Type B pancreatic cell (in vitro differentiated cells): ENCODE data around the gene XNDC1N. TPM values are rescaled to one million over a fixed set of nuclear protein-coding genes. Genes with fewer than 3 reads are reported as not detected.
"Not testable (repeated sequence)": the region's sequence is repeated elsewhere in the genome, so short reads cannot be mapped to it uniquely, and the experiment has no call there.

Experiments used
- DNase-seq: peaks from one replicate; pipeline ENCODE4 v3.0.0; 2021; ENCODE audit warnings: mixed read lengths; ENCODE audit not compliant: unreplicated experiment; ENCODE audit errors: extremely low spot score
- H3K27ac Mint-ChIP-seq: 2 replicates; pipeline ENCODE4 v1.8.0; 2021; ENCODE audit warnings: mild to moderate bottlenecking, mixed read lengths
- H3K27me3 Mint-ChIP-seq: 2 replicates; pipeline ENCODE4 v1.8.0; 2021; ENCODE audit warnings: mixed read lengths
- H3K36me3 Mint-ChIP-seq: 2 replicates; pipeline ENCODE4 v1.8.0; 2021; ENCODE audit warnings: mixed read lengths
- H3K4me1 Mint-ChIP-seq: one replicate; pipeline ENCODE4 v1.8.0; 2021; ENCODE audit warnings: mixed read lengths; ENCODE audit not compliant: unreplicated experiment
- H3K4me3 Mint-ChIP-seq: 2 replicates; pipeline ENCODE4 v1.8.0; 2021; ENCODE audit warnings: mild to moderate bottlenecking, mixed read lengths
- H3K9me3 Mint-ChIP-seq: 2 replicates; pipeline ENCODE4 v1.8.0; 2021; ENCODE audit warnings: mixed read lengths
- CTCF ChIP-seq: fragments of 200-600 bp; sonication (generic); conservative IDR thresholded peaks from 2 replicates; pipeline ENCODE4 v1.5.0; 2021; ENCODE audit warnings: antibody characterized with exemption, mild to moderate bottlenecking
- total RNA-seq: library from RNA; stranded (reverse); gene quantifications from 2 replicates; pipeline ENCODE4 v1.2.1, GENCODE V29; 2021; ENCODE audit warnings: low replicate concordance

Gene XNDC1N
- total RNA-seq, 1 donor from 2014 or later = 15.6 TPM

DNA sequence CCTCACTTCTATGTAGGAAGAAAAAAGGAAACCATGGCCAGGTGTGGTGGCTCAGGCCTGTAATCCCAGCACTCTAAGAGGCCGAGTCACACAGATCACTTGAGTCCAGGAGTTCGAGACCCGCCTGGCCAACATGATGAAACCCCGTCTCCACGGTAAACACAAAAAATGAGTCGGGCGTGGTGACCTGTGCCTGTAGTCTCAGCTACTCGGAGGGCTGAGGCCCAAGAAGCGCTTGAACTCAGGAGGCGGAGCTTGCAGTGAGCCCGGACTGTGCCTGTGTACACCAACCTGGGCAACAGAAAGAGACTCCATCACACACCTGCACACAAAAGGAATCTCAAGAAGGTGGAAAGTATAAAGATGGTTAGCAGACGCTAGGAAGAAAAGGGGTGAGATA is 32.4 kb downstream of the XNDC1N start:
- no peak for DNase-seq
- peaks cover 25% of the 10 kb centered on the region for H3K36me3 Mint-ChIP-seq
- H3K4me3 Mint-ChIP-seq = no peak overlapping the region
- H3K4me1 Mint-ChIP-seq = no peaks in the 10 kb centered on the region
- TF ChIP-seq CTCF = no peak
- H3K27me3 Mint-ChIP-seq = no peaks in the 10 kb centered on the region
- no peak overlapping the region for H3K27ac Mint-ChIP-seq
- peaks cover 4% of the 10 kb centered on the region for H3K9me3 Mint-ChIP-seq

DNA sequence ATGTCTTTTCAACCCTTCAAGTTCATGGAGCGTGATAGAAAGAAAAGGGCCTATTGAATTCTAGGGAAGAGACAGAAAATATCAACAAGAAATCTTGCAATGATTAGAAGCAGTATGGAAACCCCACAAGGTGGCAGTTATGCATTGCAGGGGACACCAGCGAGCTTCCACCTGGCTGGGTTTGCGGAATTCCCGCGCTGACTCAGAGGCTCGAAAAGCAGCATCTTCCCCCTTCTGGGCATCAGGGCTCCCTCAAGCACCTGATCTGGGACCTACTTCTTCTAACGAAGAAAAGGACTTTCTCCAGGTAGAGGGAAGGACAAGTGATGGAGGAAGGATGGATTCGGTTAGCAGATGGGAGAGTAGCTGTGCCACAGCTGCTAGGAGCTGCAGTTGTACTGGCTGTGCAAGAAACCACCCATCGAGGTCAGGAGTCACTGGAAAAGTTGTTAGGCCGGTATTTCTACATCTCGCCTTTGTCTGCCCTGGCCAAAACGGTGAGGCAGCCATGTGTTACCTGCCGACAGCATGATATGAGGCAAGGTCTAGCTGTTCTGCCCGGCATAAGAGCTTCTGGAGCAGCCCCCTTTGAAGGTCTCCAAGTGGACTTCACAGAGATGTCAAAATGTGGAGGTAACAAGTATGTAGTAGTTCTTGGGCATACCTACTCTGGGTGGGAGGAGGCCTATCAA is 39.1 kb downstream of the XNDC1N start:
- H3K4me1 Mint-ChIP-seq, DNase-seq, H3K36me3 Mint-ChIP-seq, H3K4me3 Mint-ChIP-seq, H3K27me3 Mint-ChIP-seq, H3K9me3 Mint-ChIP-seq, H3K27ac Mint-ChIP-seq: not testable (repeated sequence)

DNA sequence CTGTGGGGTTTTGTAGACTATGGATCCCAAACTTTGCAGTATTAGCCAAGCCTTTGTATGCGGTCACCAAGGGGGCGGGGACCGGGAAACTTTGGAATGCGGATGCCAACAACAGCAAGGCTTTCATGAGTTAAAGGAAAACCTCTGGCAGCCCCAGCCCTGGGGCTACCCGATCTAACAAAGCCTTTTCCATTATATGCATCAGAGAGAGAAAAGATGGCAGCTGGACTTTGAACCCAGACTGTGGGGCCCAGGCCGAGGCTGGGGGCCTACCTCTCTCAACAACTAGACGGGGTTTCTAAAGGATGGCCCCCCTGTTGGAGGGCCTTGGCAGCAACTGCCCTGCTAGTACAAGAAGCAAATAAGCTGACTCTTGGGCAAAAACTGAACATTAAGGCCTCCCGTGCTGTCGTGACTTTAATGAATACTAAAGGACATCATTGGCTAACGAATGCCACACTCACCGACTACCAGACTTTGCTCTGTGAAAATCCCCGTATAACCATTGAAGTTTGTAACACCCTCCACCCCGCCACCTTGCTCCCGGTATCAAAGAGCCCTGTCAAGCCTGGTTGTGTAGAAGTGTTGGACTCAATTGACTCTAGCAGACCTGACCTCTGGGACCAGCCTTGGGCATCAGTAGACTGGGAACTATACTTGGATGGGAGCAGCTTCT is 39.9 kb downstream of the XNDC1N start:
- not testable (repeated sequence) for H3K4me1 Mint-ChIP-seq, H3K9me3 Mint-ChIP-seq, H3K36me3 Mint-ChIP-seq, H3K27me3 Mint-ChIP-seq, DNase-seq, H3K4me3 Mint-ChIP-seq
- peak overlapping the region; percentile 71 for H3K27ac Mint-ChIP-seq

GRCh38 chr11:71885806-71886205 is 42.6 kb downstream of the XNDC1N start:
- not testable (repeated sequence) for H3K4me1 Mint-ChIP-seq, H3K4me3 Mint-ChIP-seq, DNase-seq, H3K27me3 Mint-ChIP-seq, H3K36me3 Mint-ChIP-seq, H3K27ac Mint-ChIP-seq, H3K9me3 Mint-ChIP-seq

Other genes with a start within 250 kb of the XNDC1N start
- not detected in 2 replicates for gene DEFB108B, start 95.4 kb downstream of the XNDC1N start, total RNA-seq
- gene DEFB131B, start 50.1 kb downstream of the XNDC1N start, total RNA-seq = not detected in 2 replicates
- gene RNF121, start 452 bp upstream of the XNDC1N start, total RNA-seq = 44.3 and 49.7 TPM in 2 replicates
- gene IL18BP, start 70.3 kb upstream of the XNDC1N start, total RNA-seq = 10.6 and 15.7 TPM in 2 replicates
- gene NUMA1, start 151.9 kb upstream of the XNDC1N start, total RNA-seq = 183 and 225 TPM in 2 replicates
- gene LRRC51, start 152.3 kb upstream of the XNDC1N start, total RNA-seq = 7.9 and 14.7 TPM in 2 replicates
- gene LAMTOR1, start 174.7 kb upstream of the XNDC1N start, total RNA-seq = 73.0 and 93.8 TPM in 2 replicates
- gene TOMT, start 177.3 kb upstream of the XNDC1N start, total RNA-seq = not detected in 2 replicates
- 45.5 and 47.9 TPM in 2 replicates for gene ANAPC15, start 184.1 kb upstream of the XNDC1N start, total RNA-seq
- not detected in 2 replicates for gene FOLR3, start 207.1 kb upstream of the XNDC1N start, total RNA-seq